ENCODE measurements around the gene LAIR2. TPM values are rescaled to one million over a fixed set of nuclear protein-coding genes. Genes with fewer than 3 reads are reported as not detected.

Gene LAIR2
- total and polyA plus RNA-seq, 2 of the 13 experiments (the other 11 are each of a cell fraction or from before 2014, with no cell fraction given), result 1.3 to 1.9 TPM

GRCh38 chr19:54463531-54464043 lies 39.0 kb upstream of the LAIR2 start, which contains the start of gene LENG9 (continued):
- TF ChIP-seq JUN (CRISPR knock-in tag; IDR thresholded peaks at IDR 0.05) (0 out of 2 replicates have a peak, but pooled peaks have one; percentile 7), DRAP1 (CRISPR knock-in tag; IDR thresholded peaks at IDR 0.05) (peak; percentile 71; the same call in 1 of the 2 replicates), ZNF784 (CRISPR knock-in tag; IDR thresholded peaks at IDR 0.05; ENCODE audit: borderline replicate concordance) (no peak), ZNF329 (CRISPR knock-in tag; IDR thresholded peaks at IDR 0.05; ENCODE audit: low read depth) (no peak; the same call in 1 of the 2 replicates), THAP11 (CRISPR knock-in tag; IDR thresholded peaks at IDR 0.05) (peak; percentile 37), ISL2 (CRISPR knock-in tag; IDR thresholded peaks at IDR 0.05) (no peak), FOSL1 (CRISPR knock-in tag; IDR thresholded peaks at IDR 0.05; ENCODE audit: borderline replicate concordance) (no peak), TAF1 (CRISPR knock-in tag; IDR thresholded peaks at IDR 0.05) (peak; percentile 74), DZIP1 (CRISPR knock-in tag; IDR thresholded peaks at IDR 0.05) (0 out of 2 replicates have a peak, but pooled peaks have one; percentile 33), SIX4 (CRISPR knock-in tag; IDR thresholded peaks at IDR 0.05) (no peak), RNF219 (CRISPR knock-in tag; IDR thresholded peaks at IDR 0.05) (no peak; the same call in 1 of the 2 replicates), ZNF296 (CRISPR knock-in tag; conservative IDR thresholded peaks at IDR 0.05) (no peak), CCDC6 (CRISPR knock-in tag; IDR thresholded peaks at IDR 0.05) (no peak; the same call in 1 of the 2 replicates), NR2C2 (CRISPR knock-in tag; IDR thresholded peaks at IDR 0.05; ENCODE audit: borderline replicate concordance) (no peak), POLR2A (IDR thresholded peaks at IDR 0.05; ENCODE audit: insufficient read depth in 1 of 2, low read depth in 2 of 2, low read length in 2 of 2) (peak; percentile 85 to 95), KAT7 (CRISPR knock-in tag; IDR thresholded peaks at IDR 0.05; ENCODE audit: borderline replicate concordance) (no peak; the same call in 1 of the 2 replicates), TFDP2 (CRISPR knock-in tag; IDR thresholded peaks at IDR 0.05) (peak; percentile 45), ZNF670 (CRISPR knock-in tag; IDR thresholded peaks at IDR 0.05; ENCODE audit: borderline replicate concordance) (peak; percentile 5; the same call in 1 of the 2 replicates), GPBP1L1 (CRISPR knock-in tag; IDR thresholded peaks at IDR 0.05) (no peak), ZNF615 (CRISPR knock-in tag; IDR thresholded peaks at IDR 0.05; ENCODE audit: borderline replicate concordance) (no peak), NFYC (CRISPR knock-in tag; IDR thresholded peaks at IDR 0.05) (no peak), KLF16 (CRISPR knock-in tag; IDR thresholded peaks at IDR 0.05) (no peak)
